CD4-positive, CD25-positive, alpha-beta regulatory T cell (primary cell): ENCODE results near the gene EPO. TPM values are rescaled to one million over a fixed set of nuclear protein-coding genes. Genes with fewer than 3 reads are reported as not detected.
A peak's percentile ranks its signal among the peaks of the same experiment; 100 is the strongest.
"Not testable (repeated sequence)": the region's sequence is repeated elsewhere in the genome, so short reads cannot be mapped to it uniquely, and the experiment has no call there.

Experiments used
- ATAC-seq, 2 donors: fragments of 150-1000 bp; cut with Tn5 transposase; one replicate each; pipeline ENCODE4 v1.10.0; 2021; ENCODE audit warnings: low read depth in 2 of 2, moderate number of reproducible peaks in 2 of 2, moderate library complexity in 1 of 2
- DNase-seq, 3 donors: peaks; one replicate each; pipeline versions ENCODE4 v3.0.0 to v3.0.0-alpha.2; 2012 to 2022; ENCODE audit warnings: mixed read lengths in 1 of 3
- H3K27ac ChIP-seq: one replicate; pipeline ENCODE4 v1.7.0; 2013; ENCODE audit warnings: mild to moderate bottlenecking, low read length; ENCODE audit not compliant: insufficient read depth, poor library complexity, severe bottlenecking
- H3K27me3 ChIP-seq: one replicate; pipeline ENCODE4 v1.7.0; 2013; ENCODE audit warnings: low read length; ENCODE audit not compliant: control insufficient read depth, insufficient read depth
- H3K36me3 ChIP-seq: one replicate; pipeline ENCODE4 v1.7.0; 2013; ENCODE audit warnings: mild to moderate bottlenecking, low read length, moderate library complexity; ENCODE audit not compliant: control insufficient read depth, insufficient read depth
- H3K4me1 ChIP-seq: 2 replicates; pipeline ENCODE4 v1.7.0; 2013; ENCODE audit warnings: mild to moderate bottlenecking, low read length; ENCODE audit not compliant: insufficient read depth, control insufficient read depth, poor library complexity, severe bottlenecking
- H3K4me3 ChIP-seq: one replicate; pipeline ENCODE4 v1.7.0; 2013; ENCODE audit warnings: low read depth, mild to moderate bottlenecking, low read length, moderate library complexity
- H3K9me3 ChIP-seq, 2 experiments: 1 replicate in 1 of 2; 2 replicates in 1 of 2; pipeline ENCODE4 v1.7.0; 2013; ENCODE audit warnings: low read length in 2 of 2, mild to moderate bottlenecking in 1 of 2, moderate library complexity in 1 of 2; ENCODE audit not compliant: control insufficient read depth in 2 of 2
- H3K27ac Mint-ChIP-seq, 3 donors: one replicate each; pipeline ENCODE4 v1.8.0; 2020 to 2022; ENCODE audit warnings: mild to moderate bottlenecking in 3 of 3, mixed read lengths in 3 of 3, moderate library complexity in 2 of 3
- H3K27me3 Mint-ChIP-seq: one replicate; pipeline ENCODE4 v1.8.0; 2022; ENCODE audit warnings: mild to moderate bottlenecking, mixed read lengths
- H3K36me3 Mint-ChIP-seq: one replicate; pipeline ENCODE4 v1.8.0; 2020; ENCODE audit warnings: mixed read lengths
- H3K4me1 Mint-ChIP-seq, 4 donors: one replicate each; pipeline ENCODE4 v1.8.0; 2020 to 2022; ENCODE audit warnings: mixed read lengths in 4 of 4, mild to moderate bottlenecking in 1 of 4
- H3K4me3 Mint-ChIP-seq, 4 donors: one replicate each; pipeline ENCODE4 v1.8.0; 2020 to 2022; ENCODE audit warnings: mild to moderate bottlenecking in 4 of 4, mixed read lengths in 4 of 4, moderate library complexity in 3 of 4
- H3K9me3 Mint-ChIP-seq, 7 donors: one replicate each; pipeline ENCODE4 v1.8.0; 2020 to 2022; ENCODE audit warnings: mixed read lengths in 7 of 7, mild to moderate bottlenecking in 3 of 7, moderate library complexity in 2 of 7
- polyA plus RNA-seq, 4 donors: library from polyadenylated mRNA; unstranded; fragments of 300-500 nt; fragmentation: Illumina TruSeq; gene quantifications; one replicate each; pipeline ENCODE4 v1.2.3, GENCODE V29; 2021
- total RNA-seq: library from RNA; stranded (reverse); gene quantifications from one replicate; pipeline ENCODE4 v1.2.3, GENCODE V29; 2022

EPO gene
- total and polyA plus RNA-seq, 5 donors from 2014 or later = 0.23 TPM; not detected in 4

DNA sequence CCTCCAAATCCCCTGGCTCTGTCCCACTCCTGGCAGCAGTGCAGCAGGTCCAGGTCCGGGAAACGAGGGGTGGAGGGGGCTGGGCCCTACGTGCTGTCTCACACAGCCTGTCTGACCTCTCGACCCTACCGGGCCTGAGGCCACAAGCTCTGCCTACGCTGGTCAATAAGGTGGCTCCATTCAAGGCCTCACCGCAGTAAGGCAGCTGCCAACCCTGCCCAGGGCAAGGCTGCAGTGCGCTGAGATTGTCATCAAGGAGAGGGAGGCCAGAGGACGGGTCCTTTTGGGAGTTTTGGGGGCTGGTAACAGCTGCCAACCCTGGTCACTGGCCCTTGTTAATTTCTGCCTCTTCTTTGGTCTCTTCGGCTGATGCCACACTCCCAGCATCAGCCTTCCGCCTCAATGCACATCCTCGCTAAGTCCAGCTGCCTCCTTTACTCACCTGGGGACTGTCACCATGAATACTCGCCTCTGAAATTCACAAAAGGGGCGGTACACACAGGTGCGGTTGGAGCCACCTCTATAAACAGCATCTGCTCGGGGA lies 3.5 kb downstream of the EPO start:
- no peaks in the 10 kb centered on the region for H3K36me3 ChIP-seq
- peaks cover 0 to 6% (median 2%) of the 10 kb centered on the region in 4 donors for H3K4me1 Mint-ChIP-seq
- H3K27ac ChIP-seq = no peak overlapping the region
- H3K27me3 ChIP-seq = peaks cover 9% of the 10 kb centered on the region
- no peaks in the 10 kb centered on the region for H3K36me3 Mint-ChIP-seq
- no peak overlapping the region for H3K4me3 Mint-ChIP-seq
- no peaks in the 10 kb centered on the region for H3K9me3 ChIP-seq
- no peak for ATAC-seq
- H3K27ac Mint-ChIP-seq = no peak overlapping the region
- peaks cover 0 to 4% (median 2%) of the 10 kb centered on the region in 7 donors for H3K9me3 Mint-ChIP-seq
- H3K4me3 ChIP-seq = no peak overlapping the region
- H3K4me1 ChIP-seq = peaks cover 7% of the 10 kb centered on the region
- H3K27me3 Mint-ChIP-seq = peaks cover 53% of the 10 kb centered on the region
- DNase-seq = no peak

- not testable (repeated sequence) for ATAC-seq, H3K4me3 ChIP-seq, H3K36me3 ChIP-seq, DNase-seq, H3K9me3 ChIP-seq, H3K4me1 ChIP-seq, H3K36me3 Mint-ChIP-seq, H3K9me3 Mint-ChIP-seq, H3K27me3 ChIP-seq, H3K27ac ChIP-seq, H3K4me1 Mint-ChIP-seq, H3K4me3 Mint-ChIP-seq, H3K27ac Mint-ChIP-seq
- H3K27me3 Mint-ChIP-seq = peaks cover 53% of the 10 kb centered on the region
Measured at GRCh38 chr7:100724364-100724763, 4.1 kb downstream of the EPO start.

GRCh38 chr7:100726996-100727761 lies 6.9 kb downstream of the EPO start:
- no peaks in the 10 kb centered on the region for H3K9me3 ChIP-seq
- H3K36me3 Mint-ChIP-seq = no peaks in the 10 kb centered on the region
- peak overlapping the region in 2 of 3 donors; percentile 2 to 64 for H3K27ac Mint-ChIP-seq
- H3K27me3 ChIP-seq = peaks cover 2% of the 10 kb centered on the region
- no peak overlapping the region for H3K4me3 ChIP-seq
- ATAC-seq = no peak
- no peaks in the 10 kb centered on the region for H3K9me3 Mint-ChIP-seq
- no peak for DNase-seq
- H3K36me3 ChIP-seq = no peaks in the 10 kb centered on the region
- H3K4me1 Mint-ChIP-seq = peaks cover 0 to 4% (median 2%) of the 10 kb centered on the region in 4 donors
- H3K4me1 ChIP-seq = peaks cover 7% of the 10 kb centered on the region
- peaks cover 35% of the 10 kb centered on the region for H3K27me3 Mint-ChIP-seq
- no peak overlapping the region for H3K4me3 Mint-ChIP-seq
- H3K27ac ChIP-seq = no peak overlapping the region

DNA sequence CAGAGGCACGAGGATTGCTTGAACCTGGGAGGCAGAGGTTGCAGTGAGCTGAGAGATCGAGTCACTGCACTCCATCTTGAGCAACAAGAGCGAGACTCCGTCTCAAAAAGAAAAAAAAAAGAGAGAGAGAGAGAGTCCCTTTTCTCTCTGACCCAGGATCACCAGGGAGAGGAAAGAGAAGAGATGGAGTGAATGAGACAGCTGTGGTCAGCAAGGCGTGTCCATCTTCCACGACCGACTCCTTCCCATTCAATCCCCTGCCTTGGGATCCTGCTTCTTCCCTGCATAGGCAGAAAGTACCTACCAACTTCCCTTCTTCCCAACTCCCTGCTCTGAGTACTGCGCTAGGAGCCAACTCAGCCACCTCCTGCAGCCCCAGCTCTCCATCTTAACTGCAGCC lies 7.9 kb downstream of the EPO start:
- no peak overlapping the region for H3K4me3 ChIP-seq
- no peaks in the 10 kb centered on the region for H3K9me3 ChIP-seq
- no peaks in the 10 kb centered on the region for H3K36me3 Mint-ChIP-seq
- H3K27ac ChIP-seq = no peak overlapping the region
- no peaks in the 10 kb centered on the region for H3K36me3 ChIP-seq
- H3K27me3 ChIP-seq = peaks cover 2% of the 10 kb centered on the region
- no peak overlapping the region for H3K27ac Mint-ChIP-seq
- H3K4me1 ChIP-seq = peaks cover 7% of the 10 kb centered on the region
- no peaks in the 10 kb centered on the region for H3K9me3 Mint-ChIP-seq
- DNase-seq (no peak), ATAC-seq (no peak)
- peaks cover 25% of the 10 kb centered on the region for H3K27me3 Mint-ChIP-seq
- H3K4me3 Mint-ChIP-seq = no peak overlapping the region
- H3K4me1 Mint-ChIP-seq = peaks cover 0 to 4% (median 2%) of the 10 kb centered on the region in 4 donors

GRCh38 chr7:100730136-100730800 lies 10.0 kb downstream of the EPO start:
- no peak overlapping the region for H3K4me3 ChIP-seq
- Mint-ChIP-seq H3K4me1 (peaks cover 0 to 2% (median under 1%) of the 10 kb centered on the region in 4 donors), H3K27ac (no peak overlapping the region), H3K27me3 (peaks cover 30% of the 10 kb centered on the region), H3K36me3 (no peaks in the 10 kb centered on the region), H3K4me3 (no peak overlapping the region), H3K9me3 (peaks cover 0 to 1% (median 0%) of the 10 kb centered on the region in 7 donors)
- no peak for ATAC-seq
- no peak overlapping the region for H3K27ac ChIP-seq
- no peaks in the 10 kb centered on the region for H3K9me3 ChIP-seq
- H3K4me1 ChIP-seq = peaks cover 2% of the 10 kb centered on the region
- peaks cover 2% of the 10 kb centered on the region for H3K27me3 ChIP-seq
- DNase-seq = no peak
- H3K36me3 ChIP-seq = no peaks in the 10 kb centered on the region

DNA sequence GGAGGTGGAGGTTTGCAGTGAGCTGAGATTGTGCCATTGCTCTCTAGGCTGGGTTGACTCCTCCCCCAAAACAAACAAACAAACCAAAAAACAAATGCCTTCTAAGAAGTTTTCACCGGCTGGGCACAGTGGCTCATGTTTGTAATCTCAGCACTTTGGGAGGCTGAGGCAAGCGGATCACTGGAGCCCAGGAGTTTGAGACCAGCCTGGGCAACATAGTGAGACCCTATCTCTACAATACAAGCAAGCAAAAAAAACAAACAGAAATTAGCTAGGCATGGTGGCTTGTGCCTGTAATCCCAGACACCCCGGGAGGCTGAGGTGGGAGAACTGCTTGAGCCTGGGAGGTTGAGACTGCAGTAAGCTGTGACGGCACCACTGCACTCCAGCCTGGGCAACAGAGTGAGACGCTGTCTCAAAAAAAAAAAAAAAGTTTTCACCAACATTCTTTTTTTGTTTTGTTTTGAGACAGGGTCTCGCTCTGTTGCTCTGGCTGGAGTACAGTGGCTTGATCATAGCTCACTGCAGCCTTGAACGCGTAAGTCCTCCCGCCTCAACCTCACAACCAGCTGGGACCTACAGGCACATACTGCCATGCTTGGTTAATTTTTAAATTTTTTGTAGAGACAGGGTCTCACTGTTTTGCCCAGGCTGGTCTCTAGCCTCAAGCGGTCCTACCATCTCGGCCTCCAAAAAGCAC lies 11.8 kb downstream of the EPO start:
- Histone ChIP-seq H3K4me3 (no peak overlapping the region), H3K27me3 (no peaks in the 10 kb centered on the region), H3K27ac (no peak overlapping the region), H3K4me1 (no peaks in the 10 kb centered on the region), H3K36me3 (no peaks in the 10 kb centered on the region), H3K9me3 (no peaks in the 10 kb centered on the region)
- H3K36me3 Mint-ChIP-seq = no peaks in the 10 kb centered on the region
- peaks cover 0 to 2% (median 0%) of the 10 kb centered on the region in 4 donors for H3K4me1 Mint-ChIP-seq
- ATAC-seq = no peak
- peaks cover 0 to 1% (median 0%) of the 10 kb centered on the region in 7 donors for H3K9me3 Mint-ChIP-seq
- no peak overlapping the region for H3K27ac Mint-ChIP-seq
- H3K27me3 Mint-ChIP-seq = peaks cover 28% of the 10 kb centered on the region
- no peak overlapping the region for H3K4me3 Mint-ChIP-seq
- DNase-seq = no peak

- H3K27me3 ChIP-seq = no peaks in the 10 kb centered on the region
- peaks cover 0 to 2% (median 0%) of the 10 kb centered on the region in 7 donors for H3K9me3 Mint-ChIP-seq
- H3K4me1 ChIP-seq = no peaks in the 10 kb centered on the region
- H3K4me3 ChIP-seq = no peak overlapping the region
- H3K9me3 ChIP-seq = no peaks in the 10 kb centered on the region
- H3K27ac ChIP-seq = no peak overlapping the region
- H3K36me3 ChIP-seq = no peaks in the 10 kb centered on the region
- H3K4me3 Mint-ChIP-seq = no peak overlapping the region
- no peak for ATAC-seq
- peaks cover 0 to 2% (median 0%) of the 10 kb centered on the region in 4 donors for H3K4me1 Mint-ChIP-seq
- no peak overlapping the region for H3K27ac Mint-ChIP-seq
- H3K27me3 Mint-ChIP-seq = peaks cover 14% of the 10 kb centered on the region
- H3K36me3 Mint-ChIP-seq = no peaks in the 10 kb centered on the region
- DNase-seq = no peak
Measured at GRCh38 chr7:100735730-100736129, 15.5 kb downstream of the EPO start.
